ENCODE data around the gene ACAD10.
A peak's percentile ranks its signal among the peaks of the same experiment; 100 is the strongest.

Gene ACAD10

GRCh38 chr12:111766608-111767361 is 80.9 kb downstream of the ACAD10 start, which contains the start of gene ALDH2 (continued):
- TF ChIP-seq EGR2 (tag by site-specific recombination; IDR thresholded peaks at IDR 0.05; ENCODE audit: low read depth) (peak; percentile 30; the same call in 1 of the 2 replicates), ZNF148 (tag by site-specific recombination; IDR thresholded peaks at IDR 0.05; ENCODE audit: borderline replicate concordance) (no peak), ZNF311 (tag by site-specific recombination; IDR thresholded peaks at IDR 0.05; ENCODE audit: borderline replicate concordance) (no peak), ZNF660 (tag by site-specific recombination; IDR thresholded peaks at IDR 0.05) (0 out of 2 replicates have a peak, but pooled peaks have one; percentile 63), ZNF341 (tag by site-specific recombination; IDR thresholded peaks at IDR 0.05; ENCODE audit: low read depth) (0 out of 2 replicates have a peak, but pooled peaks have one; percentile 10), GLIS2 (tag by site-specific recombination; IDR thresholded peaks at IDR 0.05) (peak; percentile 65), ZXDB (tag by site-specific recombination; IDR thresholded peaks at IDR 0.05) (peak; percentile 71; the same call in 1 of the 2 replicates), ZNF600 (tag by site-specific recombination; IDR thresholded peaks at IDR 0.05) (peak; percentile 47; the same call in 1 of the 2 replicates)
- TF ChIP-seq, protein P1, sequence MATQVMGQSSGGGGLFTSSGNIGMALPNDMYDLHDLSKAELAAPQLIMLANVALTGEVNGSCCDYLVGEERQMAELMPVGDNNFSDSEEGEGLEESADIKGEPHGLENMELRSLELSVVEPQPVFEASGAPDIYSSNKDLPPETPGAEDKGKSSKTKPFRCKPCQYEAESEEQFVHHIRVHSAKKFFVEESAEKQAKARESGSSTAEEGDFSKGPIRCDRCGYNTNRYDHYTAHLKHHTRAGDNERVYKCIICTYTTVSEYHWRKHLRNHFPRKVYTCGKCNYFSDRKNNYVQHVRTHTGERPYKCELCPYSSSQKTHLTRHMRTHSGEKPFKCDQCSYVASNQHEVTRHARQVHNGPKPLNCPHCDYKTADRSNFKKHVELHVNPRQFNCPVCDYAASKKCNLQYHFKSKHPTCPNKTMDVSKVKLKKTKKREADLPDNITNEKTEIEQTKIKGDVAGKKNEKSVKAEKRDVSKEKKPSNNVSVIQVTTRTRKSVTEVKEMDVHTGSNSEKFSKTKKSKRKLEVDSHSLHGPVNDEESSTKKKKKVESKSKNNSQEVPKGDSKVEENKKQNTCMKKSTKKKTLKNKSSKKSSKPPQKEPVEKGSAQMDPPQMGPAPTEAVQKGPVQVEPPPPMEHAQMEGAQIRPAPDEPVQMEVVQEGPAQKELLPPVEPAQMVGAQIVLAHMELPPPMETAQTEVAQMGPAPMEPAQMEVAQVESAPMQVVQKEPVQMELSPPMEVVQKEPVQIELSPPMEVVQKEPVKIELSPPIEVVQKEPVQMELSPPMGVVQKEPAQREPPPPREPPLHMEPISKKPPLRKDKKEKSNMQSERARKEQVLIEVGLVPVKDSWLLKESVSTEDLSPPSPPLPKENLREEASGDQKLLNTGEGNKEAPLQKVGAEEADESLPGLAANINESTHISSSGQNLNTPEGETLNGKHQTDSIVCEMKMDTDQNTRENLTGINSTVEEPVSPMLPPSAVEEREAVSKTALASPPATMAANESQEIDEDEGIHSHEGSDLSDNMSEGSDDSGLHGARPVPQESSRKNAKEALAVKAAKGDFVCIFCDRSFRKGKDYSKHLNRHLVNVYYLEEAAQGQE (tag by site-specific recombination; IDR thresholded peaks at IDR 0.05), result peak; percentile 54
- TF ChIP-seq, protein P2, sequence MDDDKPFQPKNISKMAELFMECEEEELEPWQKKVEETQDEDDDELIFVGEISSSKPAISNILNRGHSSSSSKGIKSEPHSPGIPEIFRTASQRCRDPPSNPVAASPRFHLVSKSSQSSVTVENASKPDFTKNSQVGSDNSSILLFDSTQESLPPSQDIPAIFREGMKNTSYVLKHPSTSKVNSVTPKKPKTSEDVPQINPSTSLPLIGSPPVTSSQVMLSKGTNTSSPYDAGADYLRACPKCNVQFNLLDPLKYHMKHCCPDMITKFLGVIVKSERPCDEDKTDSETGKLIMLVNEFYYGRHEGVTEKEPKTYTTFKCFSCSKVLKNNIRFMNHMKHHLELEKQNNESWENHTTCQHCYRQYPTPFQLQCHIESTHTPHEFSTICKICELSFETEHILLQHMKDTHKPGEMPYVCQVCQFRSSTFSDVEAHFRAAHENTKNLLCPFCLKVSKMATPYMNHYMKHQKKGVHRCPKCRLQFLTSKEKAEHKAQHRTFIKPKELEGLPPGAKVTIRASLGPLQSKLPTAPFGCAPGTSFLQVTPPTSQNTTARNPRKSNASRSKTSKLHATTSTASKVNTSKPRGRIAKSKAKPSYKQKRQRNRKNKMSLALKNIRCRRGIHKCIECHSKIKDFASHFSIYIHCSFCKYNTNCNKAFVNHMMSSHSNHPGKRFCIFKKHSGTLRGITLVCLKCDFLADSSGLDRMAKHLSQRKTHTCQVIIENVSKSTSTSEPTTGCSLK (tag by site-specific recombination; IDR thresholded peaks at IDR 0.05), result no peak
- TF ChIP-seq, protein P3, sequence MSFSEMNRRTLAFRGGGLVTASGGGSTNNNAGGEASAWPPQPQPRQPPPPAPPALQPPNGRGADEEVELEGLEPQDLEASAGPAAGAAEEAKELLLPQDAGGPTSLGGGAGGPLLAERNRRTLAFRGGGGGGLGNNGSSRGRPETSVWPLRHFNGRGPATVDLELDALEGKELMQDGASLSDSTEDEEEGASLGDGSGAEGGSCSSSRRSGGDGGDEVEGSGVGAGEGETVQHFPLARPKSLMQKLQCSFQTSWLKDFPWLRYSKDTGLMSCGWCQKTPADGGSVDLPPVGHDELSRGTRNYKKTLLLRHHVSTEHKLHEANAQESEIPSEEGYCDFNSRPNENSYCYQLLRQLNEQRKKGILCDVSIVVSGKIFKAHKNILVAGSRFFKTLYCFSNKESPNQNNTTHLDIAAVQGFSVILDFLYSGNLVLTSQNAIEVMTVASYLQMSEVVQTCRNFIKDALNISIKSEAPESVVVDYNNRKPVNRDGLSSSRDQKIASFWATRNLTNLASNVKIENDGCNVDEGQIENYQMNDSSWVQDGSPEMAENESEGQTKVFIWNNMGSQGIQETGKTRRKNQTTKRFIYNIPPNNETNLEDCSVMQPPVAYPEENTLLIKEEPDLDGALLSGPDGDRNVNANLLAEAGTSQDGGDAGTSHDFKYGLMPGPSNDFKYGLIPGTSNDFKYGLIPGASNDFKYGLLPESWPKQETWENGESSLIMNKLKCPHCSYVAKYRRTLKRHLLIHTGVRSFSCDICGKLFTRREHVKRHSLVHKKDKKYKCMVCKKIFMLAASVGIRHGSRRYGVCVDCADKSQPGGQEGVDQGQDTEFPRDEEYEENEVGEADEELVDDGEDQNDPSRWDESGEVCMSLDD (tag by site-specific recombination; IDR thresholded peaks at IDR 0.05), result peak; percentile 20; the same call in 1 of the 2 replicates
- TF ChIP-seq, protein P4, sequence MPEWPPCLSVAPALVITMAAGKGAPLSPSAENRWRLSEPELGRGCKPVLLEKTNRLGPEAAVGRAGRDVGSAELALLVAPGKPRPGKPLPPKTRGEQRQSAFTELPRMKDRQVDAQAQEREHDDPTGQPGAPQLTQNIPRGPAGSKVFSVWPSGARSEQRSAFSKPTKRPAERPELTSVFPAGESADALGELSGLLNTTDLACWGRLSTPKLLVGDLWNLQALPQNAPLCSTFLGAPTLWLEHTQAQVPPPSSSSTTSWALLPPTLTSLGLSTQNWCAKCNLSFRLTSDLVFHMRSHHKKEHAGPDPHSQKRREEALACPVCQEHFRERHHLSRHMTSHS (tag by site-specific recombination; IDR thresholded peaks at IDR 0.05), result peak; percentile 49; the same call in 1 of the 2 replicates
- TF ChIP-seq, protein P5, sequence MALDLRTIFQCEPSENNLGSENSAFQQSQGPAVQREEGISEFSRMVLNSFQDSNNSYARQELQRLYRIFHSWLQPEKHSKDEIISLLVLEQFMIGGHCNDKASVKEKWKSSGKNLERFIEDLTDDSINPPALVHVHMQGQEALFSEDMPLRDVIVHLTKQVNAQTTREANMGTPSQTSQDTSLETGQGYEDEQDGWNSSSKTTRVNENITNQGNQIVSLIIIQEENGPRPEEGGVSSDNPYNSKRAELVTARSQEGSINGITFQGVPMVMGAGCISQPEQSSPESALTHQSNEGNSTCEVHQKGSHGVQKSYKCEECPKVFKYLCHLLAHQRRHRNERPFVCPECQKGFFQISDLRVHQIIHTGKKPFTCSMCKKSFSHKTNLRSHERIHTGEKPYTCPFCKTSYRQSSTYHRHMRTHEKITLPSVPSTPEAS (tag by site-specific recombination; IDR thresholded peaks at IDR 0.05), result no peak
- TF ChIP-seq, protein P6, sequence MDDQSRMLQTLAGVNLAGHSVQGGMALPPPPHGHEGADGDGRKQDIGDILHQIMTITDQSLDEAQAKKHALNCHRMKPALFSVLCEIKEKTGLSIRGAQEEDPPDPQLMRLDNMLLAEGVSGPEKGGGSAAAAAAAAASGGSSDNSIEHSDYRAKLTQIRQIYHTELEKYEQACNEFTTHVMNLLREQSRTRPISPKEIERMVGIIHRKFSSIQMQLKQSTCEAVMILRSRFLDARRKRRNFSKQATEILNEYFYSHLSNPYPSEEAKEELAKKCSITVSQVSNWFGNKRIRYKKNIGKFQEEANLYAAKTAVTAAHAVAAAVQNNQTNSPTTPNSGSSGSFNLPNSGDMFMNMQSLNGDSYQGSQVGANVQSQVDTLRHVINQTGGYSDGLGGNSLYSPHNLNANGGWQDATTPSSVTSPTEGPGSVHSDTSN (CRISPR knock-in tag; IDR thresholded peaks at IDR 0.05), result 0 out of 2 replicates have a peak, but pooled peaks have one; percentile 27
- TF ChIP-seq, protein P7, sequence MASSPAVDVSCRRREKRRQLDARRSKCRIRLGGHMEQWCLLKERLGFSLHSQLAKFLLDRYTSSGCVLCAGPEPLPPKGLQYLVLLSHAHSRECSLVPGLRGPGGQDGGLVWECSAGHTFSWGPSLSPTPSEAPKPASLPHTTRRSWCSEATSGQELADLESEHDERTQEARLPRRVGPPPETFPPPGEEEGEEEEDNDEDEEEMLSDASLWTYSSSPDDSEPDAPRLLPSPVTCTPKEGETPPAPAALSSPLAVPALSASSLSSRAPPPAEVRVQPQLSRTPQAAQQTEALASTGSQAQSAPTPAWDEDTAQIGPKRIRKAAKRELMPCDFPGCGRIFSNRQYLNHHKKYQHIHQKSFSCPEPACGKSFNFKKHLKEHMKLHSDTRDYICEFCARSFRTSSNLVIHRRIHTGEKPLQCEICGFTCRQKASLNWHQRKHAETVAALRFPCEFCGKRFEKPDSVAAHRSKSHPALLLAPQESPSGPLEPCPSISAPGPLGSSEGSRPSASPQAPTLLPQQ (tag by site-specific recombination; IDR thresholded peaks at IDR 0.05), result peak; percentile 52; the same call in 1 of the 2 replicates

Data from HEK293 (cell line).